Measurements from ENCODE around the gene SPOP.
"Not testable (repeated sequence)": the region's sequence is repeated elsewhere in the genome, so short reads cannot be mapped to it uniquely, and the experiment has no call there.

SPOP gene
- total RNA-seq, result 62.7 reads per million, percentile 73 among the genes with 10 or more reads in this experiment

- DNase-seq, result peak; percentile 97
Observed at GRCh38 chr17:49677933-49678847, at the start of gene SPOP. Gene SPOP (minus strand): TSS chr17:49678097. CDS start chr17:49622810, 55,287 bp downstream.

GRCh38 chr17:49727380-49727779 is 49.5 kb upstream of the SPOP start:
- no peak for DNase-seq

- DNase-seq, result no peak
Observed at GRCh38 chr17:49725452-49726130, 47.7 kb upstream of the SPOP start.

- not testable (repeated sequence) for DNase-seq
Observed at GRCh38 chr17:49724552-49724951, 46.7 kb upstream of the SPOP start.

- no peak for DNase-seq
Observed at GRCh38 chr17:49723423-49723822, 45.5 kb upstream of the SPOP start.

GRCh38 chr17:49722066-49722465 is 44.2 kb upstream of the SPOP start:
- no peak for DNase-seq

GRCh38 chr17:49717371-49717861 is 39.5 kb upstream of the SPOP start:
- no peak for DNase-seq

- DNase-seq, result no peak
Observed at GRCh38 chr17:49716668-49717364, 38.9 kb upstream of the SPOP start.

GRCh38 chr17:49715717-49716279 is 37.9 kb upstream of the SPOP start:
- peak; percentile 50 for DNase-seq

- peak; percentile 25 for DNase-seq
Observed at GRCh38 chr17:49715216-49715615, 37.3 kb upstream of the SPOP start.

GRCh38 chr17:49708515-49709183 is 30.8 kb upstream of the SPOP start:
- DNase-seq, result no peak

- peak; percentile 96 for DNase-seq
Observed at GRCh38 chr17:49707608-49708514, 30.0 kb upstream of the SPOP start, which contains the start of gene SLC35B1. Gene SLC35B1 (minus strand): TSS chr17:49707964. CDS start chr17:49707833, 131 bp downstream.

- peak; percentile 39 for DNase-seq
Observed at GRCh38 chr17:49707246-49707607, 29.3 kb upstream of the SPOP start.

- DNase-seq, result no peak
Observed at GRCh38 chr17:49705254-49705653, 27.4 kb upstream of the SPOP start.

- no peak for DNase-seq
Observed at GRCh38 chr17:49703557-49704277, 25.8 kb upstream of the SPOP start.

GRCh38 chr17:49700960-49701359 is 23.1 kb upstream of the SPOP start:
- DNase-seq, result no peak

GRCh38 chr17:49699966-49700575 is 22.2 kb upstream of the SPOP start:
- no peak for DNase-seq

GRCh38 chr17:49698005-49698404 is 20.1 kb upstream of the SPOP start:
- no peak for DNase-seq

GRCh38 chr17:49696233-49696761 is 18.4 kb upstream of the SPOP start:
- peak; percentile 27 for DNase-seq

Measured in effector CD4-positive, alpha-beta T cell (primary cell).